Left lobe of liver (tissue), 2 donors: ENCODE results near the gene MAD2L1. TPM values are rescaled to one million over a fixed set of nuclear protein-coding genes. Genes with fewer than 3 reads are reported as not detected.

Experiments
- ATAC-seq: fragments of 200-7000 bp; cut with Tn5 transposase; one replicate; pipeline ENCODE4 v1.9.1; 2020; ENCODE audit warnings: mild to moderate bottlenecking, moderate library complexity
- DNase-seq: peaks from one replicate; pipeline ENCODE4 v3.0.0-alpha.2; 2020; ENCODE audit warnings: low spot score
- total RNA-seq: library from RNA; stranded (reverse); gene quantifications from one replicate; pipeline ENCODE4 v1.2.1, GENCODE V29; 2021
- donor health status: DM: no; HTN: no; CAD: no; lungs with moderate emphysema.
- donor health status: DM: no; HTN: yes; CAD: no.

Gene MAD2L1
- total RNA-seq, 1 donor from 2014 or later, result 0.83 TPM

DNA sequence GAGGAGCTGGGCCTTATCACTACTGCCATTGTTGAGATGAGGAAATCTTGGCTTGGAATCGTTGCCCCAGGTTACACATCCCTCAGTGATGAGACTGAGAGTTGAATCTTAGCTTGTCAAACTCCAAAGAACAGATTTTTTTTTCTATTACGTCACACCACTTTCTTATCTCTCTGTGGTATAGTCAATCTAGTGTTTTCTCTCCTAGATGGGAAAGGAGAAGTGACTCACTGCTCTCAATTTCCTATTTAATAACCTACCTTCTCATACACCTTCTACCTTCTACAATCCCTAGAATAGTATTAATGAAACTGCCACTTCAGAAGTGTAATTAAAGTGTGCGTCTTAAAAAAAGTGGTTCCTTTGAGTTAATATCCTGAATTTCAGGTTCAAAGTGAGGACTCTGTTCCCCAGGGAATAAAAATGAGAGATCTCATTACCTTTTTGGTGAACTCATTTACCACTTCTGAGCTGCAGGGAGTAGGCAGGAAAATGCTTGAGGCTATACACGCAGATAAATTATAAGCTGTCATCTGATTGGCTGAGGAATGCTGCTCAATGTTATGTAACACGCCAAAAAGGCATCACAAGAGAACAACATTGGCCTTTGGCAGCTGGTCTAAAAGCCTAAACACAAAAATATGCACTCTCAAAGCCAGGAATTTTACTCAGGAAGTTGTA lies 59.3 kb downstream of the MAD2L1 start:
- no peak for DNase-seq
- no peak for ATAC-seq
